Ishikawa (cell line): ENCODE data around the gene MAGI1.

Experiments used
- CEBPB ChIP-seq: IDR thresholded peaks from 2 replicates; pipeline ENCODE4 v1.6.1; 2012
- CREB1 ChIP-seq: IDR thresholded peaks from 2 replicates; pipeline ENCODE4 v1.6.1; 2012; ENCODE audit warnings: low read depth
- EGR1 ChIP-seq: IDR thresholded peaks from 2 replicates; pipeline ENCODE4 v1.6.1; 2012
- EP300 ChIP-seq: IDR thresholded peaks from 2 replicates; pipeline ENCODE4 v1.6.1; 2012; ENCODE audit warnings: borderline replicate concordance
- FOXM1 ChIP-seq: IDR thresholded peaks from 2 replicates; pipeline ENCODE4 v1.6.1; 2012; ENCODE audit warnings: low read depth, borderline replicate concordance
- NFIC ChIP-seq: IDR thresholded peaks from 2 replicates; pipeline ENCODE4 v1.6.1; 2012
- RAD21 ChIP-seq: IDR thresholded peaks from 2 replicates; pipeline ENCODE4 v1.6.1; 2012; ENCODE audit warnings: low read depth
- TAF1 ChIP-seq: IDR thresholded peaks from 2 replicates; pipeline ENCODE4 v1.6.1; 2012; ENCODE audit warnings: low read depth, mild to moderate bottlenecking
- TCF12 ChIP-seq: IDR thresholded peaks from 2 replicates; pipeline ENCODE4 v1.6.1; 2012; ENCODE audit warnings: low read depth
- TEAD4 ChIP-seq: IDR thresholded peaks from 2 replicates; pipeline ENCODE4 v1.6.1; 2012
- YY1 ChIP-seq: IDR thresholded peaks from 2 replicates; pipeline ENCODE4 v1.6.1; 2012; ENCODE audit warnings: low read depth
- ZBTB7A ChIP-seq: IDR thresholded peaks from 2 replicates; pipeline ENCODE4 v1.6.1; 2012; ENCODE audit warnings: low read depth
- TF ChIP-seq, protein P1 (sequence below): IDR thresholded peaks from 2 replicates; pipeline ENCODE4 v1.6.1; 2012; ENCODE audit warnings: low read depth, mild to moderate bottlenecking
- TF ChIP-seq, protein P2 (sequence below): IDR thresholded peaks from 2 replicates; pipeline ENCODE4 v1.6.1; 2012
- TF ChIP-seq, protein P3 (sequence below): IDR thresholded peaks from 2 replicates; pipeline ENCODE4 v1.6.1; 2012

The MAGI1 gene

DNA sequence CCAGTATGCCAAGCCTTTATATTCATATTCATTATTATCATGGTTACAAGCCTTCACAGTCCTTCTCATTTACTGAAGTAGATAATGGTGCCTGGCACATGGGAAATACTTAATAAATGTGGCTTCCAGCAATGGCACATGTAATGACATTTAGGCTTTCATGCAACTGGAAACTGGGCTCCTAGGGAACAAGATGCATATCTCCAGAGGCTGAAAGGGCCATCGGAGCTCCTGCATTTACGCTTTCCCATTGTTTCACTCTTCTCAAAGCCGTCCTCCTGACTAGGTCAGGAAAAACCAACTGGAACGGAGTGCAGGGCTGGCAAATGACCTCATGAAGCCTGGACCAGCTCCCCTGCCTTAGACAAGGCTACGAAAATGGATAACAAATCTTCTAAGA lies 474.9 kb downstream of the MAGI1 start:
- TF ChIP-seq RAD21 (no peak), TCF12 (no peak), ZBTB7A (no peak), TAF1 (no peak), EP300 (no peak), FOXM1 (no peak), EGR1 (no peak), TEAD4 (no peak), YY1 (no peak), CREB1 (no peak)
- TF ChIP-seq, protein P1, sequence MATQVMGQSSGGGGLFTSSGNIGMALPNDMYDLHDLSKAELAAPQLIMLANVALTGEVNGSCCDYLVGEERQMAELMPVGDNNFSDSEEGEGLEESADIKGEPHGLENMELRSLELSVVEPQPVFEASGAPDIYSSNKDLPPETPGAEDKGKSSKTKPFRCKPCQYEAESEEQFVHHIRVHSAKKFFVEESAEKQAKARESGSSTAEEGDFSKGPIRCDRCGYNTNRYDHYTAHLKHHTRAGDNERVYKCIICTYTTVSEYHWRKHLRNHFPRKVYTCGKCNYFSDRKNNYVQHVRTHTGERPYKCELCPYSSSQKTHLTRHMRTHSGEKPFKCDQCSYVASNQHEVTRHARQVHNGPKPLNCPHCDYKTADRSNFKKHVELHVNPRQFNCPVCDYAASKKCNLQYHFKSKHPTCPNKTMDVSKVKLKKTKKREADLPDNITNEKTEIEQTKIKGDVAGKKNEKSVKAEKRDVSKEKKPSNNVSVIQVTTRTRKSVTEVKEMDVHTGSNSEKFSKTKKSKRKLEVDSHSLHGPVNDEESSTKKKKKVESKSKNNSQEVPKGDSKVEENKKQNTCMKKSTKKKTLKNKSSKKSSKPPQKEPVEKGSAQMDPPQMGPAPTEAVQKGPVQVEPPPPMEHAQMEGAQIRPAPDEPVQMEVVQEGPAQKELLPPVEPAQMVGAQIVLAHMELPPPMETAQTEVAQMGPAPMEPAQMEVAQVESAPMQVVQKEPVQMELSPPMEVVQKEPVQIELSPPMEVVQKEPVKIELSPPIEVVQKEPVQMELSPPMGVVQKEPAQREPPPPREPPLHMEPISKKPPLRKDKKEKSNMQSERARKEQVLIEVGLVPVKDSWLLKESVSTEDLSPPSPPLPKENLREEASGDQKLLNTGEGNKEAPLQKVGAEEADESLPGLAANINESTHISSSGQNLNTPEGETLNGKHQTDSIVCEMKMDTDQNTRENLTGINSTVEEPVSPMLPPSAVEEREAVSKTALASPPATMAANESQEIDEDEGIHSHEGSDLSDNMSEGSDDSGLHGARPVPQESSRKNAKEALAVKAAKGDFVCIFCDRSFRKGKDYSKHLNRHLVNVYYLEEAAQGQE: no peak
- TF ChIP-seq, protein P2, sequence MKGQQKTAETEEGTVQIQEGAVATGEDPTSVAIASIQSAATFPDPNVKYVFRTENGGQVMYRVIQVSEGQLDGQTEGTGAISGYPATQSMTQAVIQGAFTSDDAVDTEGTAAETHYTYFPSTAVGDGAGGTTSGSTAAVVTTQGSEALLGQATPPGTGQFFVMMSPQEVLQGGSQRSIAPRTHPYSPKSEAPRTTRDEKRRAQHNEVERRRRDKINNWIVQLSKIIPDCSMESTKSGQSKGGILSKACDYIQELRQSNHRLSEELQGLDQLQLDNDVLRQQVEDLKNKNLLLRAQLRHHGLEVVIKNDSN: no peak
- TF ChIP-seq, protein P3, sequence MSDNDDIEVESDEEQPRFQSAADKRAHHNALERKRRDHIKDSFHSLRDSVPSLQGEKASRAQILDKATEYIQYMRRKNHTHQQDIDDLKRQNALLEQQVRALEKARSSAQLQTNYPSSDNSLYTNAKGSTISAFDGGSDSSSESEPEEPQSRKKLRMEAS: no peak

DNA sequence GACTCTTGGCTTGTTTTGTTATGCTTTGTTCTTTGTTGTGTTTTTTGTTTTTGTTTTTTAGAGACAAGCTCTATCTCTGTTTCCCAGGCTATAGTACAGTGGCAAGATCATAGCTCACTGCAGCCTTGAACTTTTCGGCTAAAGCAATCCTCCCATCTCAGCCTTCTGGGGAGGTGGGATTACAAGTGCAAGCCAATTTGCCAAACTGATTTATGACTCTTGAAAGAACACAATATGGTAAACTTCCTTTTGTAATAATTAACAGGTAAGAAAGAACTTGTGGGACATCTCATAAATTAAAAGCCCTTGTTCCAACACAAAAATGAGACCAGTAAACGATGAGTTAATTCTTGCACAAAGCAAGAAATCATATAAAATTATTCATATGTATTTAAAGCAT lies 476.3 kb downstream of the MAGI1 start:
- TF ChIP-seq, protein P1: no peak
- TF ChIP-seq RAD21: no peak
- TF ChIP-seq TEAD4: no peak
- no peak for TF ChIP-seq TCF12
- TF ChIP-seq, protein P3: no peak
- no peak for TF ChIP-seq NFIC
- no peak for TF ChIP-seq TAF1
- TF ChIP-seq FOXM1: no peak
- TF ChIP-seq CEBPB: no peak
- TF ChIP-seq EGR1: no peak
- TF ChIP-seq, protein P2: no peak

DNA sequence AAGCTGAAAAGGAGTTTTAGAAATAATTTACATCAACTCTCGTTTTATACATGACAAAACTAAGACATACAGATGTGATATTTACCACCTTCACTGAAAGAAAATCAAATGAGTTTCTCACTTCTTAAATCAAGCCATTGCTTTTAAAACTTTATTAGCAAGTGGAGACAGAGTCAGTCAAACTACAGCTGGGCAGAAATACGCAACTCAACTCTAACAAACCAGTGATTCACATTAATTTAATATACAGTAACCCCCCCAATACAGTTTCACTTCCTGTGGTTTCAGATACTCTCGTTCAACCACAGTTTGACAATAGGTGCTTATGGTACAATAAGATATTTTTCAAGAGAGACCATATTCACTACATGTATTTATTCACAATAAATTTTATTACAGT lies 477.1 kb downstream of the MAGI1 start:
- no peak for TF ChIP-seq RAD21

DNA sequence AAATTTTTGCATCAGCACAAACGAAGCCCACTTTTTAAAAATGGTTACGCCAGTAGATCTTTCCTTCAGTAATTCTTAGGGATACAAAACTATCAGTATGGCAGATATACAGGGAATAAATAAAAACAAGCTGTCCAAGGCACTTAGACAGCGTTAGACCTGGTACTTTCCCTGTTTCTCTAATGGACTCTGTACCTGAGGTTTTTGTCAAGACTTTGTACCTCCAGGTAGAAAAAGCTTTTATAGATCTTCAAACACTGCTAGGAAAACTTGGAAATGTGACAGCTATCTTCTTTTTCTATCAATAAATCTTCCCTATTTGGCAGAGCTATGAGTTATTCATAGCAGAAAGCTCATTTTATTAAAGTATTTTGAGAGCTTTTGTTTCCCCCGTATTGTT lies 477.8 kb downstream of the MAGI1 start:
- no peak for TF ChIP-seq ZBTB7A

DNA sequence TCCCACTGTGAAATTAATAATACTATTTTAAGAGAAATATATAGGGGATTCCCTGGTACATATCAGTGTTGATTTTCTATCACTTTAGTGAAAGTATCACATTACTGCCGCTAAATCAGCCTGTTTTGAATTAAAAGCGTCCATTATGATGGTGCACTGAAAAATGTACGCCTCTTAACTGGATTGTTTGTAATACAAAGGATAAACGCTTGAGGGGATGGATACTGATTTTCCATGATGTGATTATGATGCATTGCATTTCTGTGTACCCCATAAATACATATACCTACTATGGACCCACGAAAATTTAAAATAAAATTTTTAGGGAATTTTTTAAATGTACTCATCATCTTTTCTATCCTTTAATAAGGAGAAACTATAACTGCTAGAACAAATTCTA lies 478.6 kb downstream of the MAGI1 start:
- TF ChIP-seq RAD21 (no peak), TEAD4 (no peak), TAF1 (no peak), NFIC (no peak), TCF12 (no peak), YY1 (no peak), EP300 (no peak), FOXM1 (no peak), CEBPB (no peak), ZBTB7A (no peak)
- TF ChIP-seq, protein P3: no peak
- TF ChIP-seq, protein P2: no peak

DNA sequence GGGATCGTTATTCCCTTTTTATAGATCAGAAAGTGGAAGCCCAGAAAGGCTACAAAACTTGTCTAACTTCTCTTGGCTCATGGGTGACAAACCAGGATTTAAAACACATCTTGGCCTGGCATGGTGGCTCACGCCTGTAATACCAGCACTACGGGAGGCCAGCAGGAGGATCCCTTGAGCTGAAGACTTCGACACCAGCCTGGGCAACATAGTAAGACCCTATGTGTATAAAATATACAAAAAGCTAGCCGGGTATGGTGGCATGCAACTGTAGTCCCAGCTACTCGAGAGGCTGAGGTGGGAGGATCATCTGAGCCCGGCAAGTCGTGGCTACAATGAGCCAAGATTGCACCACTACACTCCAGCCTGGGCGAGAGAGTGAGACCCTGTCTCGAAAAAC lies 479.1 kb downstream of the MAGI1 start:
- TF ChIP-seq YY1 (no peak), RAD21 (no peak), TEAD4 (no peak), FOXM1 (no peak), TAF1 (no peak), EP300 (no peak), ZBTB7A (no peak), CREB1 (no peak), TCF12 (no peak), EGR1 (no peak), NFIC (no peak), CEBPB (no peak)
- TF ChIP-seq, protein P3: no peak
- TF ChIP-seq, protein P2: no peak
- TF ChIP-seq, protein P1: no peak
